ENCODE results near the gene SH3PXD2A.

- no peak for TF ChIP-seq CTCF (IDR thresholded peaks at IDR 0.05)
- no peak for TF ChIP-seq POLR2A (IDR thresholded peaks at IDR 0.05)
Measured at GRCh38 chr10:103841519-103841918, 13.9 kb downstream of the SH3PXD2A start.
